ENCODE results near the gene NDE1. TPM values are rescaled to one million over a fixed set of nuclear protein-coding genes. Genes with fewer than 3 reads are reported as not detected.

Gene NDE1
- total and polyA plus RNA-seq, 2 donors (not counting 1 experiment from before 2014, with no cell fraction given) = 33.5 to 149 TPM

DNA sequence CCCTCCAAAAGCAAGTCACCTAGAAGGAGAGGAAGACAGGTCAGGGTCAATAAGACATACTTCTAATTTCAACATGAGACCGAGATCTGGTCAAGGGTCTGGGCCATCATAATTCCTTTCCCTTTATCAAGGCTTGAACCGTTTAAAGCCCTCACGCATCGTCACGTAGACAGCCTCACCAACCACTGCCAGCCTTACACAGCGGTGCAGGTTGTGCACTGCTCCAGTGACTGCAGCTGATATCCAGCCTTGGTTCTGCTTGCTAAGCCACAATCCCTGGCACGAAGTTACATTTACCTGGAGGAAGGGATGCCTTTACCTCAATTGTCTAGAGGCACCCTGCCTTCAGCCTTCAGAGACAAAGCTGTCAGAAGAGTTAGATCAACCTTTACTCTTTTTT lies 121.6 kb downstream of the NDE1 start:
- ChIA-PET CTCF (interaction anchor here (0.7 kb wide), 1 partner anchor 53 kb away, joined by 4 read pairs; no protein-coding TSS in a partner anchor), POLR2A (no interaction called here)
- Histone ChIP-seq H3K9ac (ENCODE audit: low read length) (no peak overlapping the region), H3K4me1 (ENCODE audit: control insufficient read depth in 2 of 2, insufficient read depth in 2 of 2, low read length in 2 of 2) (no peaks in the 10 kb centered on the region), H3K27ac (ENCODE audit: low read length in 2 of 2) (no peak overlapping the region), H3K27me3 (replicated peaks in 1 of 4; ENCODE audit: control extremely low read depth in 1 of 4, control insufficient read depth in 3 of 4, insufficient read depth in 4 of 4, low read length in 3 of 4) (no peaks in the 10 kb centered on the region), H2AFZ (ENCODE audit: insufficient read depth, low read depth, low read length, poor library complexity, severe bottlenecking) (no peak overlapping the region), H3K36me3 (replicated peaks in 1 of 2; ENCODE audit: control extremely low read depth in 1 of 2, control insufficient read depth in 1 of 2, extremely low read depth in 1 of 2, insufficient read depth in 2 of 2, low read length in 1 of 2) (no peaks in the 10 kb centered on the region), H3K9me3 (ENCODE audit: control extremely low read depth in 1 of 3, control insufficient read depth in 2 of 3, insufficient read depth in 1 of 3, low read length in 2 of 3) (peaks cover 0 to 18% (median 0%) of the 10 kb centered on the region in 3 donors), H4K20me1 (ENCODE audit: control insufficient read depth, insufficient read depth, low read length, poor library complexity, severe bottlenecking) (no peaks in the 10 kb centered on the region), H3K79me2 (ENCODE audit: control insufficient read depth, insufficient read depth, low read length) (no peaks in the 10 kb centered on the region), H3K4me2 (replicated peaks; ENCODE audit: low read depth, low read length, poor library complexity, severe bottlenecking) (no peak overlapping the region), H3K4me3 (ENCODE audit: control extremely low read depth in 1 of 5, extremely low read depth in 1 of 5, insufficient read depth in 1 of 5, low read depth in 2 of 5, low read length in 4 of 5) (no peak overlapping the region)
- DNase-seq (no peak), ATAC-seq (ENCODE audit: low read depth) (no peak)
- H3K27ac Mint-ChIP-seq = no peak overlapping the region
- intact Hi-C loops (cut with micrococcal nuclease) = no loop called here
- 99% methylated on average over 6 of the region's 7 CpGs for WGBS (ENCODE audit: insufficient coverage)
- no peak overlapping the region for H3K4me3 Mint-ChIP-seq
- no peaks in the 10 kb centered on the region for H3K4me1 Mint-ChIP-seq
- no peaks in the 10 kb centered on the region for H3K27me3 Mint-ChIP-seq
- H3K9me3 Mint-ChIP-seq (ENCODE audit: insufficient read depth) = no peaks in the 10 kb centered on the region
- TF ChIP-seq, protein P1, sequence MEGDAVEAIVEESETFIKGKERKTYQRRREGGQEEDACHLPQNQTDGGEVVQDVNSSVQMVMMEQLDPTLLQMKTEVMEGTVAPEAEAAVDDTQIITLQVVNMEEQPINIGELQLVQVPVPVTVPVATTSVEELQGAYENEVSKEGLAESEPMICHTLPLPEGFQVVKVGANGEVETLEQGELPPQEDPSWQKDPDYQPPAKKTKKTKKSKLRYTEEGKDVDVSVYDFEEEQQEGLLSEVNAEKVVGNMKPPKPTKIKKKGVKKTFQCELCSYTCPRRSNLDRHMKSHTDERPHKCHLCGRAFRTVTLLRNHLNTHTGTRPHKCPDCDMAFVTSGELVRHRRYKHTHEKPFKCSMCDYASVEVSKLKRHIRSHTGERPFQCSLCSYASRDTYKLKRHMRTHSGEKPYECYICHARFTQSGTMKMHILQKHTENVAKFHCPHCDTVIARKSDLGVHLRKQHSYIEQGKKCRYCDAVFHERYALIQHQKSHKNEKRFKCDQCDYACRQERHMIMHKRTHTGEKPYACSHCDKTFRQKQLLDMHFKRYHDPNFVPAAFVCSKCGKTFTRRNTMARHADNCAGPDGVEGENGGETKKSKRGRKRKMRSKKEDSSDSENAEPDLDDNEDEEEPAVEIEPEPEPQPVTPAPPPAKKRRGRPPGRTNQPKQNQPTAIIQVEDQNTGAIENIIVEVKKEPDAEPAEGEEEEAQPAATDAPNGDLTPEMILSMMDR (IDR thresholded peaks at IDR 0.05) = no peak
- TF ChIP-seq EZH2 (IDR thresholded peaks at IDR 0.05; ENCODE audit: borderline replicate concordance, insufficient read depth, low read depth, low read length, poor library complexity, severe bottlenecking) = no peak

- Histone ChIP-seq H3K27ac (ENCODE audit: low read length in 2 of 2) (no peak overlapping the region), H4K20me1 (ENCODE audit: control insufficient read depth, insufficient read depth, low read length, poor library complexity, severe bottlenecking) (no peaks in the 10 kb centered on the region), H3K27me3 (replicated peaks in 1 of 4; ENCODE audit: control extremely low read depth in 1 of 4, control insufficient read depth in 3 of 4, insufficient read depth in 4 of 4, low read length in 3 of 4) (no peaks in the 10 kb centered on the region), H3K4me2 (replicated peaks; ENCODE audit: low read depth, low read length, poor library complexity, severe bottlenecking) (no peak overlapping the region), H2AFZ (ENCODE audit: insufficient read depth, low read depth, low read length, poor library complexity, severe bottlenecking) (no peak overlapping the region), H3K9ac (ENCODE audit: low read length) (no peak overlapping the region), H3K79me2 (ENCODE audit: control insufficient read depth, insufficient read depth, low read length) (no peaks in the 10 kb centered on the region), H3K4me3 (ENCODE audit: control extremely low read depth in 1 of 5, extremely low read depth in 1 of 5, insufficient read depth in 1 of 5, low read depth in 2 of 5, low read length in 4 of 5) (no peak overlapping the region), H3K36me3 (replicated peaks in 1 of 2; ENCODE audit: control extremely low read depth in 1 of 2, control insufficient read depth in 1 of 2, extremely low read depth in 1 of 2, insufficient read depth in 2 of 2, low read length in 1 of 2) (no peaks in the 10 kb centered on the region), H3K4me1 (ENCODE audit: control insufficient read depth in 2 of 2, insufficient read depth in 2 of 2, low read length in 2 of 2) (no peaks in the 10 kb centered on the region), H3K9me3 (ENCODE audit: control extremely low read depth in 1 of 3, control insufficient read depth in 2 of 3, insufficient read depth in 1 of 3, low read length in 2 of 3) (peaks cover 0 to 16% (median 0%) of the 10 kb centered on the region in 3 donors)
- ChIA-PET POLR2A (no interaction called here), CTCF (no interaction called here)
- H3K9me3 Mint-ChIP-seq (ENCODE audit: insufficient read depth) = no peaks in the 10 kb centered on the region
- DNase-seq = no peak
- no peak overlapping the region for H3K27ac Mint-ChIP-seq
- no peak overlapping the region for H3K4me3 Mint-ChIP-seq
- no peaks in the 10 kb centered on the region for H3K4me1 Mint-ChIP-seq
- TF ChIP-seq EZH2 (IDR thresholded peaks at IDR 0.05; ENCODE audit: borderline replicate concordance, insufficient read depth, low read depth, low read length, poor library complexity, severe bottlenecking) = no peak
- TF ChIP-seq, protein P1 (IDR thresholded peaks at IDR 0.05) = no peak
- 97% methylated on average over 6 of the region's 11 CpGs for WGBS (ENCODE audit: insufficient coverage)
- no peaks in the 10 kb centered on the region for H3K27me3 Mint-ChIP-seq
- no peak for ATAC-seq (ENCODE audit: low read depth)
- intact Hi-C loops (cut with micrococcal nuclease) = no loop called here
These were observed 122.7 kb downstream of the NDE1 start for GRCh38 chr16:15772579-15773293.
